CD4-positive, alpha-beta T cell (primary cell): ENCODE measurements around the gene STK35. TPM values are rescaled to one million over a fixed set of nuclear protein-coding genes. Genes with fewer than 3 reads are reported as not detected.

ENCODE experiments used
- ATAC-seq: fragments of 200-7000 bp; cut with Tn5 transposase; one replicate; pipeline ENCODE4 v1.10.0; 2022; ENCODE audit warnings: mild to moderate bottlenecking; ENCODE audit not compliant: poor library complexity
- CTCF ChIA-PET: fragments of 350-600 bp; sonication (Branson Sonifier 250); formaldehyde crosslinking; loops from one replicate; lab custom pipeline; 2021; ENCODE audit warnings: antibody characterized with exemption, inconsistent platforms; lab: Charles Lee
- POLR2A ChIA-PET: fragments of 350-600 bp; sonication (Branson Sonifier 250); formaldehyde crosslinking; loops from one replicate; lab custom pipeline; 2021; ENCODE audit warnings: antibody characterized with exemption, inconsistent platforms; lab: Charles Lee
- DNase-seq, 14 experiments: peaks; one replicate each; pipeline ENCODE4 v3.0.0-alpha.2; 2013 to 2020; ENCODE audit warnings: mixed read lengths in 2 of 14
- H3K27ac ChIP-seq, 2 donors: one replicate each; pipeline versions ENCODE4 v1.5.1 to v1.7.0; 2013; ENCODE audit warnings: low read length in 2 of 2, low read depth in 1 of 2, mild to moderate bottlenecking in 1 of 2
- H3K27me3 ChIP-seq, 2 experiments: 1 replicate in 1 of 2; 2 replicates in 1 of 2; pipeline versions ENCODE4 v1.6.1 to v1.7.0; 2013; ENCODE audit warnings: low read length in 2 of 2, control low read depth in 1 of 2, mild to moderate bottlenecking in 1 of 2, moderate library complexity in 1 of 2; ENCODE audit not compliant: insufficient read depth in 2 of 2, control insufficient read depth in 1 of 2
- H3K36me3 ChIP-seq: one replicate; pipeline ENCODE4 v1.6.1; 2013; ENCODE audit warnings: low read length, control low read depth; ENCODE audit not compliant: insufficient read depth
- H3K4me1 ChIP-seq: one replicate; pipeline ENCODE4 v1.6.1; 2013; ENCODE audit warnings: low read length, control low read depth; ENCODE audit not compliant: insufficient read depth
- H3K4me3 ChIP-seq: one replicate; pipeline ENCODE4 v1.5.1; 2013; ENCODE audit warnings: mild to moderate bottlenecking, low read length, moderate library complexity
- H3K9me3 ChIP-seq, 2 experiments: 1 replicate in 1 of 2; 2 replicates in 1 of 2; pipeline versions ENCODE4 v1.6.1 to v1.7.0; 2013; ENCODE audit warnings: low read length in 2 of 2, mild to moderate bottlenecking in 2 of 2, control low read depth in 1 of 2, moderate library complexity in 1 of 2; ENCODE audit not compliant: control insufficient read depth in 1 of 2, insufficient read depth in 1 of 2
- H3K27ac Mint-ChIP-seq: one replicate; pipeline ENCODE4 v1.8.0; 2020; ENCODE audit warnings: mixed read lengths
- H3K27me3 Mint-ChIP-seq: one replicate; pipeline ENCODE4 v1.8.0; 2021; ENCODE audit warnings: mixed read lengths
- H3K36me3 Mint-ChIP-seq: one replicate; pipeline ENCODE4 v1.8.0; 2021; ENCODE audit warnings: low read depth, mixed read lengths
- H3K4me1 Mint-ChIP-seq: one replicate; pipeline ENCODE4 v1.8.0; 2021; ENCODE audit warnings: low read depth, mixed read lengths
- H3K4me3 Mint-ChIP-seq: one replicate; pipeline ENCODE4 v1.8.0; 2020; ENCODE audit warnings: mild to moderate bottlenecking, mixed read lengths
- H3K9me3 Mint-ChIP-seq: one replicate; pipeline ENCODE4 v1.8.0; 2020; ENCODE audit warnings: mixed read lengths
- CTCF ChIP-seq: fragments of 200-600 bp; IDR thresholded peaks from one replicate; pipeline ENCODE4 v1.8.0; 2022; ENCODE audit warnings: antibody characterized with exemption, mild to moderate bottlenecking
- intact Hi-C, 2 experiments: fragments of 100-400 bp; cut with DNase I in 1 of 2; cut with micrococcal nuclease in 1 of 2; formaldehyde crosslinking; loops; one replicate each; pipeline versions ENCODE4 v1.15.1 to v1.9.0; 2023 to 2025; cut with DNase I, micrococcal nuclease
- total RNA-seq, 174 experiments: library from RNA in 2 of 174; stranded (reverse) in 2 of 174; gene quantifications; one replicate each; pipeline ENCODE4 v1.2.3 and lab custom pipeline; 2021 to 2026

The STK35 gene
- total RNA-seq, 2 experiments from 2014 or later, result 18.9 to 19.6 TPM

- no peaks in the 10 kb centered on the region for H3K36me3 ChIP-seq
- H3K4me1 ChIP-seq, result no peaks in the 10 kb centered on the region
- Mint-ChIP-seq H3K27ac (no peak overlapping the region), H3K4me1 (no peaks in the 10 kb centered on the region), H3K36me3 (no peaks in the 10 kb centered on the region), H3K9me3 (no peaks in the 10 kb centered on the region), H3K27me3 (no peaks in the 10 kb centered on the region), H3K4me3 (no peak overlapping the region)
- intact Hi-C loops, result no loop called here
- no peak for TF ChIP-seq CTCF
- H3K27ac ChIP-seq, result no peak overlapping the region
- no peak overlapping the region for H3K4me3 ChIP-seq
- no peaks in the 10 kb centered on the region for H3K27me3 ChIP-seq
- ChIA-PET CTCF (no interaction called here), POLR2A (no interaction called here)
- no peak for DNase-seq
- H3K9me3 ChIP-seq, result no peaks in the 10 kb centered on the region
- ATAC-seq, result no peak
Observed at GRCh38 chr20:2156224-2156623, 54.6 kb downstream of the STK35 start.

GRCh38 chr20:2156666-2157624 is 55.3 kb downstream of the STK35 start:
- no peaks in the 10 kb centered on the region for H3K4me1 Mint-ChIP-seq
- no peak for TF ChIP-seq CTCF
- no peak overlapping the region for H3K27ac Mint-ChIP-seq
- no peaks in the 10 kb centered on the region for H3K36me3 Mint-ChIP-seq
- H3K4me3 Mint-ChIP-seq, result no peak overlapping the region
- Histone ChIP-seq H3K27ac (no peak overlapping the region), H3K27me3 (no peaks in the 10 kb centered on the region), H3K36me3 (no peaks in the 10 kb centered on the region), H3K4me3 (no peak overlapping the region), H3K9me3 (no peaks in the 10 kb centered on the region), H3K4me1 (no peaks in the 10 kb centered on the region)
- intact Hi-C loops, result no loop called here
- DNase-seq (no peak), ATAC-seq (no peak)
- CTCF ChIA-PET, result no interaction called here
- POLR2A ChIA-PET, result no interaction called here
- no peaks in the 10 kb centered on the region for H3K9me3 Mint-ChIP-seq
- H3K27me3 Mint-ChIP-seq, result no peaks in the 10 kb centered on the region

- Mint-ChIP-seq H3K36me3 (no peaks in the 10 kb centered on the region), H3K4me3 (no peak overlapping the region), H3K9me3 (no peaks in the 10 kb centered on the region), H3K4me1 (no peaks in the 10 kb centered on the region), H3K27ac (no peak overlapping the region), H3K27me3 (no peaks in the 10 kb centered on the region)
- Histone ChIP-seq H3K27ac (no peak overlapping the region), H3K9me3 (no peaks in the 10 kb centered on the region), H3K27me3 (no peaks in the 10 kb centered on the region), H3K4me1 (no peaks in the 10 kb centered on the region), H3K4me3 (no peak overlapping the region), H3K36me3 (no peaks in the 10 kb centered on the region)
- POLR2A ChIA-PET, result no interaction called here
- TF ChIP-seq CTCF, result no peak
- ATAC-seq (no peak), DNase-seq (no peak)
- intact Hi-C loops, result no loop called here
- CTCF ChIA-PET, result interaction anchor here (0.6 to 1.0 kb wide), 2 partner anchors 10 to 62 kb away, joined by 3 to 4 read pairs; no protein-coding TSS in a partner anchor
Observed at GRCh38 chr20:2162125-2162822, 60.6 kb downstream of the STK35 start.
